GM19193 (cell line): ENCODE data around the gene CFHR3.
"Not testable (repeated sequence)": the region's sequence is repeated elsewhere in the genome, so short reads cannot be mapped to it uniquely, and the experiment has no call there.

Experiments
- POLR2A ChIP-seq: IDR thresholded peaks from 4 replicates; pipeline ENCODE4 v1.6.1; 2011; ENCODE audit not compliant: insufficient read depth, insufficient read length; ENCODE audit errors: extremely low read depth

The CFHR3 gene

GRCh38 chr1:196774603-196775002 lies at the start of gene CFHR3:
Gene CFHR3 (plus strand): TSS chr1:196774840. CDS start chr1:196774887, 47 bp downstream.
- TF ChIP-seq POLR2A = no peak

DNA sequence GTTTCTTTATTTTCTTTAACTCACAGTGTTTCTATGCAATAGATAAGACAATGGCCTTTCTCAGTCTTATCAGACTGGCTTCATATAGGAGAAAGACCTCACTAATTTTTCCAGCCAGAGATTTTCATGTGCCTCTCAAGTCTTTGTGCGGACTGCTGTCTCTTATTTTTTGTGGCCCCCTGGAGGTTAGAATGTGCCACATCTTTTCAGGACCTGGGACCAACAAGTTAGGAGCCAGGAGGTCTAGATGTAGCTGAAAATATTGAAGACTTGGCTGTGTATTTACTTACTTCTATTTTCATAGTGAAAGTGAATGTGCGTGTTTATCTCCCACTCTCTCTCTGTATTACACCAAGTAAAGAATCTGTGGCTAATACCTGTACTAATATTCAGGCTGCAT lies 42.1 kb upstream of the CFHR3 start:
- no peak for TF ChIP-seq POLR2A

DNA sequence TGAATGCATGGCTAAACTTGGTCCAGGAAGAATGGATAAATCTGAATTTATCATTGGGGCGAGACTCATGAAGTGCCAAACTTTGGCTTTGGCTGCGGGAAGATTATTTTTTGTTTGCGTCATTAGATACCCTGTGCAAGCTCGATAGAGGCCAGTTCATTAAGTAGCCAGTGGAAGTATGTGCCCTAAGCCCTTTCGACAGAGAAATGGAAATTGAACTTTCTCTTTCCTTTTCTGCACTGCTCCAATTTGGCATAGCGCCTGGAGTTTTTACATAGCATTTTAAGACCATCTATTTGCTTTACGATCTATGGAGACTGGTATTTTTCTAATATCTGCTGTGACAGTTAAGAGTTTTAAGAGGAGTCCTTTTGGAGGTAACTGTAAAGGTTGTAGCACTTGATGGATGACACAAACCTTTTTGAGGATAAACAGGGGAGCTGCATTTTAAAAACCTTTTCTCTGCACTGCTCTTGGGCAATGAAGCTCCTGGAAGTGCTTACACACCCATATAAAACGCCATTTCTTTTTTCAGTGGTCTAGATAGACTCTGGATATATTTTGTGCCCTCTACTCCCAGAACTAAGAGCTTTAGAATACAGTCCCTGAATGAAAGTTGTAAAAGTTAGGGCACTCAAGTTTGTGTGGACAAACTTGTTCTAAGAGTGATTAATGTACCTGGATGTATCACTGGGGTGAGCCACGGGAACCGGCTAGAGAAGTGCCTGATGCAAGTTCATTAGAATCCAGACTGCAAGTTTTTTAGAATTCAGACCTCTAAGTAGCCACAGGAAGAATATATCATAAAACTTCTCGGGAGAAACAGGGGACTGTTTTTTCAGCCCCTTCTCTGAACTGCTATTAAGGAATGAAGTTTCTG lies 41.3 kb upstream of the CFHR3 start:
- no peak for TF ChIP-seq POLR2A

- TF ChIP-seq POLR2A = no peak
Observed at GRCh38 chr1:196734006-196734405, 40.6 kb upstream of the CFHR3 start.

GRCh38 chr1:196734460-196734859 lies 40.2 kb upstream of the CFHR3 start:
- no peak for TF ChIP-seq POLR2A

DNA sequence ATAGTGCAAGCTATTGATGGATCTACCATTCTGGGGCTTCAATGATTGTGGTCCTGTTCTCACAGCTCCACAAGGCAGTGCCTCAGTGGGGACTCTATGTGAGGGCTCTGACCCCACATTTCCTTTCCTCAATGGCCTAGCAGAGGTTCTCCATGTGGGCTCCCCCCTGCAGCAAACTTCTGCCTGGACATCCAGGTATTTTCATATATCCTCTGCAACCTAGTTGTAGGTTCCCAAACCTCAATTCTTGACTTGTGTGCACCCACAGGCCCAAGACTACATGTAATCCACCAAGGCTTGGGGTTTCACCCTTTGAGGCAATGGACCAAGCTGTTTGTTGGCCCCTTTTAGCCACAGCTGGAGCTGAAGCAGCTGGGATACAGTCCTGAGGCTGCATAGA lies 35.9 kb upstream of the CFHR3 start:
- no peak for TF ChIP-seq POLR2A

- no peak for TF ChIP-seq POLR2A
Observed at GRCh38 chr1:196773713-196774112, 927 bp upstream of the CFHR3 start.

DNA sequence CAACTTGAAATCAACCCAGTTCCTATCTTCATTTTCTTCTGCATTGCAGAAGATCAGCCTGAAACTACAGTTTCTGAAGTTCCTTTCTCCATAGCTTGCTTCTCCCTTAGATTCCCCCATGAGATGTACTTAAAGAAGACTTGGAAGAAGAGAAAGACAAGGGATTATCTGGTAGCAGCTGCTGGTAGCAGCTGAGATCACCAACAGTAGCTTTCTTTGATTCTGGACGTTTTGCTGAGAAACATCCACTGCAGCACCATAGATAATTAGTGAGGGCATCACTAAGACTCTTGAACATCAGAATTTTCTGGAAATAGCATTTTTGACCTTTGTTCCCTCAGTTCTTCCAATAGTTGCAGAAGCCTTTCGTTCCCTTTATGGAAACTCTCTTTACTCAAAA lies 465 bp upstream of the CFHR3 start:
- no peak for TF ChIP-seq POLR2A

DNA sequence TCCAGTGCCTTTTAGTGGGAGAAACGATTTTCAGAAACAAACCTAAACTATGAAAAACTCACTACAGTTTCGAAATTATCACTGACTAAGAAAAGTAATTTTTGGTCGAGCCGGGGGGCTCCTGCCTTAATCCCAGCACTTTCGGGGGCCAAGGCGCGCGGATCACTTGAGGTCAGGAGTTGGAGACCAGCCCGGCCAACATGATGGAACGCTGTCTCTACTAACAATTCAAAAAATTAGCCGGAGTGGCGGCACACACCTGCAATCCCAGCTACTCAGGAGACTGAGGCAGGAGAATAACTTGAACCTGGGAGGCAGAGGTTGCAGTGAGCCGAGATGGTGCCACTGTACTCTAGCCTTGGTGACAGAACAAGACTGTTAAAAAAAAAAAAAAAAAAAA lies 3.0 kb downstream of the CFHR3 start:
- no peak for TF ChIP-seq POLR2A

DNA sequence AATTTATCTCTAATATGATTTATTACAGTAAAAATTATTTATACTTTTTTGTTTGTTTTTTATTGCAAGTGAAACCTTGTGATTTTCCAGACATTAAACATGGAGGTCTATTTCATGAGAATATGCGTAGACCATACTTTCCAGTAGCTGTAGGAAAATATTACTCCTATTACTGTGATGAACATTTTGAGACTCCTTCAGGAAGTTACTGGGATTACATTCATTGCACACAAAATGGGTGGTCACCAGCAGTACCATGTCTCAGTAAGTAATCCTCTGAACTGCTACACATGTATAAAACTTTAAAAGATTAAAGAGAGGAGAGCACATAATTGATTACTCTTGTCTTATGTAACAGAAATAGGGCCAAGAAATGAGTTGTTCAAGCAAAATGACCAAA lies 4.5 kb downstream of the CFHR3 start:
- TF ChIP-seq POLR2A = no peak

- no peak for TF ChIP-seq POLR2A
Observed at GRCh38 chr1:196797891-196798290, 23.3 kb downstream of the CFHR3 start.

DNA sequence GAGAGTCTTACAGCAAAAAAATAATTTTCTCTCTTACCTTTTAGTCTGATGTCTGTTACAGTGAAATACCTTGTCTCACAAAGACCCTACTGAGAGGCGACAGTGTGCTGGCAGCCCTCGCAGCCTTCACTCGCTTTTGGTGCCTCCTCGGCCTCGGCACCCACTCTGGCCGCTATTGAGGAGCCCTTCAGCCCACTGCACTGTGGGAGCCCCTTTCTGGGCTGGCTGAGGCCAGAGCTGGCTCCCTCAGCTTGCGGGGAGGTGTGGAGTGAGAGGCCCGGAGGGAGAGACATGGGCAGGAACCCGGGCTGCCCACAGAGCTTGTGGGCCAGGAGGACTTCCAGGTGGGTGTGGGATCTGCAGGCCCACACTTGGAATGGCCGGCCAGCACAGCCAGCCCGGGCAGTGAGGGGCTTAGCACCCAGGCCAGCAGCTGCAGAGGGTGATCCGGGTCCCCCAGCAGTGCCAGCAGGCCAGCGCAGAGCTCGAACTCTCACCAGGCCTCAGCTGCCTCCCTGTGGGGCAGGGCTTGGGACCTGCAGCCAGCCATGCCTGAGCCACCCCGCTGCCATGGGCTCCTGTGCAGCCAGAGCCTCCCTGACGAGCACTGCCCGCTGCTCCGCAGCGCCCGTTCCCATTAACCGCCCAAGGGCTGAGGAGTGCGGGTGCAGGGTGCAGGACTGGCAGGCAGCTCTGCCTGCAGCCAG lies 34.0 kb downstream of the CFHR3 start:
- no peak for TF ChIP-seq POLR2A

- TF ChIP-seq POLR2A = not testable (repeated sequence)
Observed at GRCh38 chr1:196819531-196819930, 44.9 kb downstream of the CFHR3 start, which contains the start of gene CFHR1. Gene CFHR1 (plus strand): TSS chr1:196819731. CDS start chr1:196819845, 114 bp downstream.
